A673 (cell line): ENCODE data around the gene CAVIN2. TPM values are rescaled to one million over a fixed set of nuclear protein-coding genes. Genes with fewer than 3 reads are reported as not detected.

Source experiments
- BruUV-seq: library from RNA; stranded (reverse); fragments of 400-500 nt; replicated peaks from 2 replicates; lab custom pipeline; 2021; lab: Mats Ljungman, UMichigan
- CTCF ChIA-PET: fragments of 300-600 bp; sonication (Branson Sonifier 250); formaldehyde crosslinking; loops from one replicate; lab custom pipeline; 2022; ENCODE audit warnings: antibody characterized with exemption; lab: Charles Lee
- POLR2A ChIA-PET: fragments of 300-600 bp; sonication (Branson Sonifier 250); formaldehyde crosslinking; loops from one replicate; lab custom pipeline; 2022; ENCODE audit warnings: antibody characterized with exemption; ENCODE audit not compliant: low non-redundant PET; lab: Charles Lee
- DNase-seq: peaks from one replicate; pipeline ENCODE4 v3.0.0-alpha.2; 2015; ENCODE audit warnings: low spot score
- H3K27ac ChIP-seq: fragments of 200-600 bp; sonication (generic); 2 replicates; pipeline ENCODE4 v1.5.1; 2016; ENCODE audit warnings: mixed run types, low read depth, mild to moderate bottlenecking, mixed read lengths, antibody characterized with exemption, low read length; ENCODE audit not compliant: poor library complexity, severe bottlenecking
- H3K27me3 ChIP-seq: fragments of 200-600 bp; sonication (generic); replicated peaks from 2 replicates; pipeline ENCODE4 v1.6.1; 2017; ENCODE audit warnings: mixed run types, low read depth, mild to moderate bottlenecking, mixed read lengths, antibody characterized with exemption, low read length; ENCODE audit not compliant: insufficient read depth, poor library complexity
- H3K36me3 ChIP-seq: fragments of 200-600 bp; sonication (generic); 2 replicates; pipeline ENCODE4 v1.6.1; 2016; ENCODE audit warnings: mixed run types, mild to moderate bottlenecking, mixed read lengths, antibody characterized with exemption, low read length; ENCODE audit not compliant: insufficient read depth, poor library complexity, severe bottlenecking
- H3K4me1 ChIP-seq: fragments of 200-600 bp; sonication (generic); 2 replicates; pipeline ENCODE4 v1.6.1; 2017; ENCODE audit warnings: mixed run types, mild to moderate bottlenecking, mixed read lengths, antibody characterized with exemption, low read length; ENCODE audit not compliant: insufficient read depth, poor library complexity, severe bottlenecking
- H3K4me3 ChIP-seq: fragments of 200-600 bp; sonication (generic); 2 replicates; pipeline ENCODE4 v1.5.1; 2016; ENCODE audit warnings: low read depth, mixed run types, mild to moderate bottlenecking, mixed read lengths, low read length; ENCODE audit not compliant: poor library complexity, severe bottlenecking
- H3K9me3 ChIP-seq: fragments of 200-600 bp; sonication (generic); 2 replicates; pipeline ENCODE4 v1.6.1; 2016; ENCODE audit warnings: mixed run types, low read depth, mild to moderate bottlenecking, mixed read lengths, antibody characterized with exemption, low read length; ENCODE audit not compliant: poor library complexity, severe bottlenecking
- CTCF ChIP-seq: fragments of 300-800, 200-600 bp; sonication (generic); conservative IDR thresholded peaks from 2 replicates; pipeline ENCODE4 v1.5.1; 2017; ENCODE audit warnings: low read depth, mild to moderate bottlenecking, antibody characterized with exemption, low read length, moderate library complexity, mixed read lengths
- EZH2 ChIP-seq: fragments of 200-600 bp; sonication (generic); IDR thresholded peaks from 2 replicates; pipeline ENCODE4 v1.6.1; 2017; ENCODE audit warnings: borderline replicate concordance, low read depth, mild to moderate bottlenecking, mixed read lengths, antibody characterized with exemption, low read length; ENCODE audit not compliant: poor library complexity, severe bottlenecking
- intact Hi-C: fragments of 100-400 bp; cut with micrococcal nuclease; formaldehyde crosslinking; loops from one replicate; pipeline ENCODE4 v1.10.0; 2022; ENCODE audit not compliant: unreplicated experiment
- total RNA-seq: library from RNA; stranded (reverse); gene quantifications from 2 replicates; pipeline ENCODE4 v1.2.3, GENCODE V29; 2021

CAVIN2 gene
- total RNA-seq, 1 experiment from 2014 or later = 0.28 TPM

DNA sequence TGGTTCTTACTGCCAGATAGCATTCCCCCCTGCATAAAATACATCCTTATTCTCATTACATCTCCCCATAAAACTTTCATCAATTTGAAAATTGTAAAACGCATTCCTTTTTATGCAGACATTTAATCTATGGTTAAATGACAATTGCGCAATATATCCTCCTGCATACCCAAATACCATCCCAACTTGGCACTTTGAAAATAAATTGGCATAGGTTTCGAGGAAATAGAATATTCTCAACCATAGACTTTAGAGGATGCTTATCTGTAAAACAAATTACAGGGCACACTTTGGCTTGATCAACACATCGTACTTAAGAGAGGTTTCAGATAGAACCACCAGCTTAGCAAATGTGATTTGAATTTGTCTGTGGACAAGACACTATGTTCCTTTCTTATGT is 31.0 kb upstream of the CAVIN2 start:
- H3K9me3 ChIP-seq = no peaks in the 10 kb centered on the region
- ChIA-PET POLR2A (no interaction called here), CTCF (interaction anchor here (1.6 kb wide), 1 partner anchor 285 kb away, joined by 3 read pairs; no protein-coding TSS in a partner anchor)
- BruUV-seq = no TSS peak
- no peak for DNase-seq
- TF ChIP-seq CTCF = no peak
- TF ChIP-seq EZH2 = no peak
- peaks cover 5% of the 10 kb centered on the region for H3K4me1 ChIP-seq
- no peak overlapping the region for H3K4me3 ChIP-seq
- H3K36me3 ChIP-seq = no peaks in the 10 kb centered on the region
- intact Hi-C loops = no loop called here
- no peaks in the 10 kb centered on the region for H3K27me3 ChIP-seq
- H3K27ac ChIP-seq = no peak overlapping the region

GRCh38 chr2:191875859-191876258 is 29.0 kb upstream of the CAVIN2 start:
- CTCF ChIA-PET = no interaction called here

DNA sequence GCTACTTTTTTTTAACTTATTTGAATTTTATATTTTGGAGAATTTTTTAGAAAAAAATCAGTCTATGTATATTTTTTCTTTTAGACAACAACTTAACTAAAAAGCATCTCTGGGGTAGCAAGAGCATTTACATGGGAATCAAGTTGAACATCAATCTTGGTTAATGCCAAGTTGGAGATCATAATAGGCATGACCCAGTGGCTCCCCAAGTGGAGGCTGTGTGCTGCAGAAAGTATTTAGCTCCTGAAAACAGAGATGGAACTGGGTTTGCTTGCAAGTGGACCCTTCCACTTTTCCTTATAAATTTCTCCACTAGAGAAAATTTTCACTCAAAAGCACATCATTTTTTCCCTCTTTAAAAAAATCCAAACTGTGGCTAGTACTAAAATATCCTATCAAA is 23.9 kb upstream of the CAVIN2 start:
- POLR2A ChIA-PET = no interaction called here
- DNase-seq = no peak
- BruUV-seq = no TSS peak

More at GRCh38 chr2:191875859-191876258, 29.0 kb upstream of the CAVIN2 start:
- TF ChIP-seq CTCF (no peak), EZH2 (no peak)
- no peak for DNase-seq
- H3K4me1 ChIP-seq = peaks cover 5% of the 10 kb centered on the region
- no peaks in the 10 kb centered on the region for H3K9me3 ChIP-seq
- intact Hi-C loops = no loop called here
- no TSS peak for BruUV-seq
- no peak overlapping the region for H3K4me3 ChIP-seq
- H3K36me3 ChIP-seq = no peaks in the 10 kb centered on the region
- H3K27ac ChIP-seq = no peak overlapping the region
- POLR2A ChIA-PET = no interaction called here
- no peaks in the 10 kb centered on the region for H3K27me3 ChIP-seq

More for the DNA sequence above, 23.9 kb upstream of the CAVIN2 start:
- CTCF ChIA-PET = interaction anchor here (0.6 to 4.4 kb wide), 4 partner anchors 292 to 1780 kb away, joined by 3 to 62 read pairs (median 6); no protein-coding TSS in a partner anchor
- no peak overlapping the region for H3K27ac ChIP-seq
- intact Hi-C loops = loop anchor here (5.0 kb wide), 1 partner anchor 417 kb away; no protein-coding TSS in a partner anchor
- no peak overlapping the region for H3K4me3 ChIP-seq
- no peaks in the 10 kb centered on the region for H3K36me3 ChIP-seq
- TF ChIP-seq EZH2 (no peak), CTCF (peak; percentile 42)
- H3K9me3 ChIP-seq = no peaks in the 10 kb centered on the region
- peaks cover 12% of the 10 kb centered on the region for H3K4me1 ChIP-seq
- no peaks in the 10 kb centered on the region for H3K27me3 ChIP-seq
